ENCODE measurements around the gene PCDH15.

DNA sequence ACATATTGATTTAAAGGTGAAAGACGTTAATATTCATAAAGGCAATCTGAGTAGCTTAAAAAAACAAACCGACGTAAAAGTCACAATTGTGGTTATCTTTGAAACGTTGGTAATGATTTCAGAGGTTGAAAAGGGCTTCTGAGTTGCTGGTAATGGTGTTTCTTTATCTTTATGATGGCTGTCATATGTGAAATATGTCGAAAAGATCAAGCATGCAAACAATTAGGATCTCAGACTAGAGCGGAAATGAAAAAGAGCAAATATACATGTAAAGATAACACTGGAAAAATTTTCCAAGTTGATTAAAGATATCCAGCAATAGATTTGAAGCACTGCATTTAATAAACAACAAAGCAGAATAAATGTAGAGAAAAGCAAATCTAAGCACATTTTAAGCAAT lies 1030.1 kb downstream of the PCDH15 start:
- TF ChIP-seq, protein P1, sequence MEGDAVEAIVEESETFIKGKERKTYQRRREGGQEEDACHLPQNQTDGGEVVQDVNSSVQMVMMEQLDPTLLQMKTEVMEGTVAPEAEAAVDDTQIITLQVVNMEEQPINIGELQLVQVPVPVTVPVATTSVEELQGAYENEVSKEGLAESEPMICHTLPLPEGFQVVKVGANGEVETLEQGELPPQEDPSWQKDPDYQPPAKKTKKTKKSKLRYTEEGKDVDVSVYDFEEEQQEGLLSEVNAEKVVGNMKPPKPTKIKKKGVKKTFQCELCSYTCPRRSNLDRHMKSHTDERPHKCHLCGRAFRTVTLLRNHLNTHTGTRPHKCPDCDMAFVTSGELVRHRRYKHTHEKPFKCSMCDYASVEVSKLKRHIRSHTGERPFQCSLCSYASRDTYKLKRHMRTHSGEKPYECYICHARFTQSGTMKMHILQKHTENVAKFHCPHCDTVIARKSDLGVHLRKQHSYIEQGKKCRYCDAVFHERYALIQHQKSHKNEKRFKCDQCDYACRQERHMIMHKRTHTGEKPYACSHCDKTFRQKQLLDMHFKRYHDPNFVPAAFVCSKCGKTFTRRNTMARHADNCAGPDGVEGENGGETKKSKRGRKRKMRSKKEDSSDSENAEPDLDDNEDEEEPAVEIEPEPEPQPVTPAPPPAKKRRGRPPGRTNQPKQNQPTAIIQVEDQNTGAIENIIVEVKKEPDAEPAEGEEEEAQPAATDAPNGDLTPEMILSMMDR (IDR thresholded peaks at IDR 0.05 in 4 of 5, conservative IDR thresholded peaks at IDR 0.05 in 1 of 5): no peak
- TF ChIP-seq POLR2A (IDR thresholded peaks at IDR 0.05): no peak
